Measurements from ENCODE around the gene ATF6. TPM values are rescaled to one million over a fixed set of nuclear protein-coding genes. Genes with fewer than 3 reads are reported as not detected.

Gene ATF6
- total RNA-seq, 1 donor from 2014 or later: 29.6 TPM

- Mint-ChIP-seq H3K27me3 (ENCODE audit: low read depth) (peaks cover 4% of the 10 kb centered on the region), H3K36me3 (ENCODE audit: low read depth) (no peaks in the 10 kb centered on the region), H3K27ac (no peak overlapping the region), H3K4me1 (ENCODE audit: low read depth) (peaks cover 6% of the 10 kb centered on the region), H3K9me3 (no peaks in the 10 kb centered on the region), H3K4me3 (ENCODE audit: low read depth) (no peak overlapping the region)
- no peak for DNase-seq (ENCODE audit: low spot score)
- intact Hi-C loops (cut with micrococcal nuclease): no loop called here
These were observed 237.1 kb downstream of the ATF6 start for GRCh38 chr1:162003061-162003829.

- intact Hi-C loops (cut with micrococcal nuclease): no loop called here
- Mint-ChIP-seq H3K4me3 (ENCODE audit: low read depth) (no peak overlapping the region), H3K36me3 (ENCODE audit: low read depth) (no peaks in the 10 kb centered on the region), H3K9me3 (no peaks in the 10 kb centered on the region), H3K4me1 (ENCODE audit: low read depth) (peaks cover 6% of the 10 kb centered on the region), H3K27me3 (ENCODE audit: low read depth) (peaks cover 4% of the 10 kb centered on the region), H3K27ac (no peak overlapping the region)
- DNase-seq (ENCODE audit: low spot score): no peak
These were observed 237.7 kb downstream of the ATF6 start for GRCh38 chr1:162003830-162004215.

GRCh38 chr1:162004441-162004950, 238.4 kb downstream of the ATF6 start:
- H3K27ac Mint-ChIP-seq: no peak overlapping the region
- H3K9me3 Mint-ChIP-seq: no peaks in the 10 kb centered on the region
- H3K4me1 Mint-ChIP-seq (ENCODE audit: low read depth): peaks cover 6% of the 10 kb centered on the region
- no peaks in the 10 kb centered on the region for H3K36me3 Mint-ChIP-seq (ENCODE audit: low read depth)
- intact Hi-C loops (cut with micrococcal nuclease): no loop called here
- H3K27me3 Mint-ChIP-seq (ENCODE audit: low read depth): peaks cover 4% of the 10 kb centered on the region
- H3K4me3 Mint-ChIP-seq (ENCODE audit: low read depth): no peak overlapping the region
- DNase-seq (ENCODE audit: low spot score): no peak

GRCh38 chr1:162006081-162006480, 240.0 kb downstream of the ATF6 start:
- intact Hi-C loops (cut with micrococcal nuclease): no loop called here
- Mint-ChIP-seq H3K27ac (no peak overlapping the region), H3K4me1 (ENCODE audit: low read depth) (peaks cover 6% of the 10 kb centered on the region), H3K27me3 (ENCODE audit: low read depth) (peaks cover 4% of the 10 kb centered on the region), H3K4me3 (ENCODE audit: low read depth) (no peak overlapping the region), H3K36me3 (ENCODE audit: low read depth) (no peaks in the 10 kb centered on the region), H3K9me3 (no peaks in the 10 kb centered on the region)
- DNase-seq (ENCODE audit: low spot score): no peak

GRCh38 chr1:162007466-162007865, 241.3 kb downstream of the ATF6 start:
- Mint-ChIP-seq H3K9me3 (no peaks in the 10 kb centered on the region), H3K27me3 (ENCODE audit: low read depth) (peaks cover 6% of the 10 kb centered on the region), H3K4me1 (ENCODE audit: low read depth) (peaks cover 6% of the 10 kb centered on the region), H3K36me3 (ENCODE audit: low read depth) (no peaks in the 10 kb centered on the region), H3K4me3 (ENCODE audit: low read depth) (no peak overlapping the region), H3K27ac (no peak overlapping the region)
- intact Hi-C loops (cut with micrococcal nuclease): no loop called here
- no peak for DNase-seq (ENCODE audit: low spot score)

- H3K27ac Mint-ChIP-seq: no peak overlapping the region
- H3K36me3 Mint-ChIP-seq (ENCODE audit: low read depth): no peaks in the 10 kb centered on the region
- intact Hi-C loops (cut with micrococcal nuclease): no loop called here
- no peak overlapping the region for H3K4me3 Mint-ChIP-seq (ENCODE audit: low read depth)
- peaks cover 4% of the 10 kb centered on the region for H3K27me3 Mint-ChIP-seq (ENCODE audit: low read depth)
- no peak for DNase-seq (ENCODE audit: low spot score)
- peaks cover 3% of the 10 kb centered on the region for H3K4me1 Mint-ChIP-seq (ENCODE audit: low read depth)
- H3K9me3 Mint-ChIP-seq: peaks cover 8% of the 10 kb centered on the region
These were observed 242.7 kb downstream of the ATF6 start for GRCh38 chr1:162008799-162009198.

GRCh38 chr1:162009501-162010174, 243.5 kb downstream of the ATF6 start:
- intact Hi-C loops (cut with micrococcal nuclease): no loop called here
- Mint-ChIP-seq H3K36me3 (ENCODE audit: low read depth) (no peaks in the 10 kb centered on the region), H3K27ac (no peak overlapping the region), H3K27me3 (ENCODE audit: low read depth) (peaks cover 9% of the 10 kb centered on the region), H3K4me1 (ENCODE audit: low read depth) (no peaks in the 10 kb centered on the region), H3K9me3 (peaks cover 10% of the 10 kb centered on the region), H3K4me3 (ENCODE audit: low read depth) (no peak overlapping the region)
- DNase-seq (ENCODE audit: low spot score): no peak

- H3K27ac Mint-ChIP-seq: no peak overlapping the region
- intact Hi-C loops (cut with micrococcal nuclease): no loop called here
- H3K27me3 Mint-ChIP-seq (ENCODE audit: low read depth): peaks cover 10% of the 10 kb centered on the region
- no peaks in the 10 kb centered on the region for H3K4me1 Mint-ChIP-seq (ENCODE audit: low read depth)
- H3K36me3 Mint-ChIP-seq (ENCODE audit: low read depth): no peaks in the 10 kb centered on the region
- H3K4me3 Mint-ChIP-seq (ENCODE audit: low read depth): no peak overlapping the region
- peaks cover 10% of the 10 kb centered on the region for H3K9me3 Mint-ChIP-seq
- no peak for DNase-seq (ENCODE audit: low spot score)
These were observed 244.0 kb downstream of the ATF6 start for GRCh38 chr1:162010175-162010506.

- intact Hi-C loops (cut with micrococcal nuclease): no loop called here
- Mint-ChIP-seq H3K9me3 (peaks cover 10% of the 10 kb centered on the region), H3K27ac (no peak overlapping the region), H3K27me3 (ENCODE audit: low read depth) (peaks cover 10% of the 10 kb centered on the region), H3K36me3 (ENCODE audit: low read depth) (no peaks in the 10 kb centered on the region), H3K4me1 (ENCODE audit: low read depth) (no peaks in the 10 kb centered on the region), H3K4me3 (ENCODE audit: low read depth) (no peak overlapping the region)
- DNase-seq (ENCODE audit: low spot score): no peak
These were observed 245.4 kb downstream of the ATF6 start for GRCh38 chr1:162011337-162012012.

- Mint-ChIP-seq H3K27me3 (ENCODE audit: low read depth) (peaks cover 13% of the 10 kb centered on the region), H3K9me3 (peaks cover 10% of the 10 kb centered on the region), H3K4me1 (ENCODE audit: low read depth) (no peaks in the 10 kb centered on the region), H3K36me3 (ENCODE audit: low read depth) (no peaks in the 10 kb centered on the region), H3K4me3 (ENCODE audit: low read depth) (no peak overlapping the region), H3K27ac (no peak overlapping the region)
- DNase-seq (ENCODE audit: low spot score): no peak
- intact Hi-C loops (cut with micrococcal nuclease): no loop called here
These were observed 247.2 kb downstream of the ATF6 start for GRCh38 chr1:162013289-162013688.

Other genes with a start within 250 kb of the ATF6 start
- gene HSPA6, start 241.8 kb upstream of the ATF6 start, total RNA-seq: 4.4 and 4.9 TPM in 2 replicates
- gene FCGR3A, start 216.5 kb upstream of the ATF6 start, total RNA-seq: not detected in 2 replicates
- gene FCGR3B, start 135.1 kb upstream of the ATF6 start, total RNA-seq: not detected in 2 replicates
- gene FCGR2B, start 103.2 kb upstream of the ATF6 start, total RNA-seq: not detected in 2 replicates
- gene FCRLA, start 59.1 kb upstream of the ATF6 start, total RNA-seq: not detected in 2 replicates
- gene FCRLB, start 44.8 kb upstream of the ATF6 start, total RNA-seq: 0.16 TPM in 1 of 2 replicates, not detected in the other
- 31.2 and 38.0 TPM in 2 replicates for gene DUSP12, start 16.5 kb upstream of the ATF6 start, total RNA-seq